ENCODE data around the gene ALG12. TPM values are rescaled to one million over a fixed set of nuclear protein-coding genes. Genes with fewer than 3 reads are reported as not detected.

The ALG12 gene
- total and polyA plus RNA-seq, 2 of the 8 experiments (the other 6 are each of a cell fraction or from before 2014, with no cell fraction given), result 13.4 to 22.5 TPM

DNA sequence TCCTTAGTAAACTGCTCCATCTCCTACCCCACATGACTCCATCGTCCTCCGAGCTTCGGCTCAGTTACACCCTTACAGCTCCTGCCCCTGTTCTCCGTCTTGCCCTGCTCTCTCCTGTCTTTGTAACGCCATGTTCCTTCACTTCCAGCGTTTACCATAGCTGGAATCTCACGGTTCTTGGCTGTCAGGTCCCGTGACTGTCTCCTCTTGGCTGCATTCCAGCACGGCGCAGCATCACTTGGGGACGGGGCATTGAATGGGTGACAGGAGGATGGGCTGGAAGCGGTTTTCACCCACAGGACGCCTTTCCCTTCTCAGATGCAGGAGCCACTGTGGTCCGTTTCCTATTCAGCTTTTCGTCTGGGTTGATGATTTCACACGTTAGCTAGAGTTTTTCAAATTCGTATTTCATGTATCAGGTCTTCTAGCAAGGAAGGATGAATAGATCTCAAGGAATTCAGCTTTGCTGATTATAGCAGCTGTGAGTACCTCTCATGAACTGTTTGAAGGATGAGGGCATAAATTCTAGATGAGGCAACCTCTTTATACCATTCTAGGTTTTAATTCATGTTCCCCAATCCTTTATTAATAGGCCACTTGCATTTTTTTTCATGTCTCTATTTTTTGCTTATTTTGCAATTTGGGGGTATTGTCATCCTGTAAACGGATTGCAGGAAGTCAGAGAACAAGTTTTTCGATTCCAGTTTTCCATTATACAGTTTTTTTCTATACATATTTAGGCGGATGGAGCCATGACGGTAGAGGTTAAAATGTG is 35.5 kb downstream of the ALG12 start:
- Histone ChIP-seq H3K56ac (replicated peaks; ENCODE audit: insufficient read length, low read depth, low read length) (no peak overlapping the region), H4K91ac (replicated peaks; ENCODE audit: insufficient read length, low read length) (no peak overlapping the region), H3K4me1 (replicated peaks in 1 of 4; ENCODE audit: control insufficient read depth in 3 of 4, insufficient read depth in 4 of 4, low read length in 3 of 4) (no peaks in the 10 kb centered on the region), H2BK15ac (ENCODE audit: low read length) (no peak overlapping the region), H2BK20ac (ENCODE audit: low read length) (no peak overlapping the region), H3K4me2 (ENCODE audit: insufficient read depth in 1 of 2, low read depth in 2 of 2, low read length in 2 of 2) (no peak overlapping the region), H3K27ac (ENCODE audit: low read depth, low read length) (no peak overlapping the region), H3K36me3 (ENCODE audit: control insufficient read depth in 2 of 4, insufficient read depth in 4 of 4, low read length in 3 of 4) (peaks cover 3 to 27% (median 16%) of the 10 kb centered on the region in 4 experiments; a peak in 7 of 8 replicates), H3K4me3 (ENCODE audit: extremely low read depth in 1 of 4, insufficient read depth in 2 of 4, low read depth in 3 of 4, low read length in 4 of 4) (no peak overlapping the region), H3K23ac (ENCODE audit: insufficient read length) (no peak overlapping the region), H4K8ac (ENCODE audit: extremely low read depth, insufficient read depth, low read length) (no peak overlapping the region), H3K9me3 (ENCODE audit: insufficient read depth in 2 of 2, low read depth in 1 of 2, low read length in 1 of 2) (peaks cover 0 to under 1% of the 10 kb centered on the region in 2 experiments; a peak in 1 of 4 replicates), H3K79me2 (ENCODE audit: control insufficient read depth in 1 of 2, insufficient read depth in 2 of 2, low read length in 2 of 2) (peaks cover 0 to 46% of the 10 kb centered on the region in 2 experiments; a peak in 3 of 4 replicates), H3K27me3 (replicated peaks in 1 of 4; ENCODE audit: control insufficient read depth in 3 of 4, extremely low read depth in 1 of 4, insufficient read depth in 3 of 4, low read length in 3 of 4) (no peaks in the 10 kb centered on the region), H3K4ac (replicated peaks; ENCODE audit: insufficient read length, low read depth, low read length) (no peak overlapping the region), H3K9ac (replicated peaks in 1 of 4; ENCODE audit: extremely low read depth in 1 of 4, low read depth in 3 of 4, low read length in 3 of 4) (no peak overlapping the region), H3K18ac (ENCODE audit: extremely low read depth, low read length) (no peak overlapping the region), H2AK5ac (ENCODE audit: low read depth, low read length) (no peak overlapping the region), H3K23me2 (ENCODE audit: low read depth, low read length) (no peaks in the 10 kb centered on the region), H2BK120ac (replicated peaks; ENCODE audit: low read depth, low read length) (no peak overlapping the region), H3K14ac (ENCODE audit: insufficient read length) (no peak overlapping the region), H2BK12ac (ENCODE audit: low read depth, low read length) (no peak overlapping the region), H3K79me1 (ENCODE audit: low read depth, low read length) (peaks cover 11% of the 10 kb centered on the region), H2BK5ac (ENCODE audit: low read depth, low read length) (no peak overlapping the region; the same call in 1 of the 2 replicates), H2AFZ (ENCODE audit: low read length) (no peak overlapping the region), H4K20me1 (replicated peaks in 1 of 2; ENCODE audit: control insufficient read depth in 1 of 2, insufficient read depth in 2 of 2, low read length in 2 of 2) (peaks cover 0 to 10% of the 10 kb centered on the region in 2 experiments), H4K5ac (ENCODE audit: insufficient read length, low read depth, low read length) (no peak overlapping the region)
- DNase-seq (ENCODE audit: low read depth in 1 of 2, low spot score in 2 of 2) (no peak), FAIRE-seq (no peak)
- CTCF ChIA-PET (ENCODE audit: partially characterized antibody), result interaction anchor here (1.3 kb wide), 1 partner anchor 12 kb away, joined by 9 read pairs; no protein-coding TSS in a partner anchor
- WGBS, 2 experiments (ENCODE audit: extremely low coverage in 1 of 2, insufficient coverage in 1 of 2, insufficient read length in 1 of 2, insufficient replicate concordance in 2 of 2, low coverage in 1 of 2, low lambda C conversion rate in 2 of 2, missing lambda C conversion rate in 1 of 2), result 87% methylated on average over 21 of the region's 21 CpGs; no CpG with 5 or more reads in 1 of the 2 experiments
- POLR2A ChIA-PET (ENCODE audit: partially characterized antibody), result interaction anchor here (1.4 kb wide), 1 partner anchor 36 kb away, joined by 4 read pairs; the partner anchor contains the start of genes ALG12 and CRELD2
- TF ChIP-seq SAP30 (IDR thresholded peaks at IDR 0.05; ENCODE audit: insufficient read depth, insufficient replicate concordance, low read length) (no peak), FOSL1 (IDR thresholded peaks at IDR 0.05; ENCODE audit: insufficient read depth, low read depth, low read length) (no peak), BCL11A (IDR thresholded peaks at IDR 0.05; ENCODE audit: low read depth in 2 of 2, low read length in 2 of 2) (no peak), KDM5A (IDR thresholded peaks at IDR 0.05; ENCODE audit: low read length) (no peak), TCF12 (IDR thresholded peaks at IDR 0.05; ENCODE audit: low read depth, low read length) (no peak), SIN3A (conservative IDR thresholded peaks at IDR 0.05 in 1 of 2, IDR thresholded peaks at IDR 0.05 in 1 of 2; ENCODE audit: low read depth in 1 of 2, low read length in 2 of 2) (no peak), SUZ12 (IDR thresholded peaks at IDR 0.05; ENCODE audit: low read length) (no peak), JUN (IDR thresholded peaks at IDR 0.05; ENCODE audit: low read depth, low read length) (no peak), RXRA (IDR thresholded peaks at IDR 0.05; ENCODE audit: insufficient read depth, low read depth, low read length) (no peak), MAFK (IDR thresholded peaks at IDR 0.05; ENCODE audit: low read depth, low read length) (no peak), EGR1 (IDR thresholded peaks at IDR 0.05; ENCODE audit: borderline replicate concordance, low read depth, low read length) (no peak), ASH2L (IDR thresholded peaks at IDR 0.05; ENCODE audit: low read length) (no peak)

All from H1 (cell line).